Kidney (tissue), 14 donors: ENCODE measurements around the gene MIA. TPM values are rescaled to one million over a fixed set of nuclear protein-coding genes. Genes with fewer than 3 reads are reported as not detected.
"Not testable (repeated sequence)": the region's sequence is repeated elsewhere in the genome, so short reads cannot be mapped to it uniquely, and the experiment has no call there.

Source experiments
- DNase-seq, 5 donors: peaks; one replicate each; pipeline ENCODE4 v3.0.0-alpha.2; 2013 to 2020
- FAIRE-seq: peaks from 2 replicates; lab custom pipeline; 2012; peaks lifted over from hg19 to GRCh38; lab: Jason Lieb, UNC
- H3K27ac ChIP-seq, 2 donors: one replicate each; pipeline ENCODE4 v1.7.0; 2013; ENCODE audit warnings: low read depth in 2 of 2, low read length in 2 of 2, inconsistent platforms in 1 of 2
- H3K27me3 ChIP-seq: one replicate; pipeline ENCODE4 v1.7.1; 2013; ENCODE audit warnings: low read length, inconsistent platforms; ENCODE audit not compliant: control insufficient read depth, insufficient read depth
- H3K36me3 ChIP-seq, 3 donors: one replicate each; pipeline versions ENCODE4 v1.7.0 to v1.7.1; 2013; ENCODE audit warnings: low read length in 3 of 3, control low read depth in 1 of 3, inconsistent platforms in 1 of 3; ENCODE audit not compliant: insufficient read depth in 3 of 3, control insufficient read depth in 2 of 3
- H3K4me1 ChIP-seq, 3 donors: one replicate each; pipeline versions ENCODE4 v1.7.0 to v1.7.1; 2013; ENCODE audit warnings: low read length in 3 of 3, inconsistent platforms in 1 of 3, low read depth in 1 of 3; ENCODE audit not compliant: control insufficient read depth in 2 of 3, insufficient read depth in 2 of 3
- H3K4me3 ChIP-seq, 3 donors: one replicate each; pipeline versions ENCODE4 v1.7.0 to v1.8.1; 2013; ENCODE audit warnings: low read length in 3 of 3, control low read depth in 1 of 3, inconsistent platforms in 1 of 3
- H3K9ac ChIP-seq, 3 donors: one replicate each; pipeline versions ENCODE4 v1.7.0 to v1.7.1; 2013; ENCODE audit warnings: low read length in 3 of 3, control low read depth in 1 of 3, inconsistent platforms in 1 of 3
- H3K9me3 ChIP-seq, 3 donors: one replicate each; pipeline versions ENCODE4 v1.7.0 to v1.7.1; 2013; ENCODE audit warnings: low read length in 3 of 3, control low read depth in 1 of 3, inconsistent platforms in 1 of 3; ENCODE audit not compliant: control insufficient read depth in 2 of 3, insufficient read depth in 1 of 3
- CTCF ChIP-seq: IDR thresholded peaks from 3 replicates; pipeline ENCODE4 v1.5.1; 2012; ENCODE audit warnings: mild to moderate bottlenecking, moderate library complexity, borderline replicate concordance; ENCODE audit not compliant: insufficient read depth; ENCODE audit errors: extremely low read depth
- intact Hi-C: fragments of 100-400 bp; cut with DNase I; formaldehyde crosslinking; loops from one replicate; pipeline ENCODE4 v1.11.1; 2022
- polyA plus RNA-seq: library from polyadenylated mRNA; stranded (reverse); fragments of 350-450 nt; fragmentation: Illumina TruSeq; extraction: RNeasy Lipid Tissue Mini Kit (QIAGEN cat#74804); gene quantifications from one replicate; pipeline ENCODE4 v1.2.3, GENCODE V29; 2014; ENCODE audit warnings: low read depth, low replicate concordance; ENCODE audit not compliant: insufficient read depth
- total RNA-seq: library from RNA; stranded (reverse); fragmentation: NEBNext Ultra II Directional; extraction: Animal tissue kit (Norgen Biotek cat#: 25700); gene quantifications from one replicate; pipeline ENCODE4 v1.2.1, GENCODE V29; 2021
- donor health status: control.
- donor health status: control.
- donor health status: control.
- donor health status: control.
- donor health status: control.
- donor health status: DM: yes; HTN: yes; CAD: no.
- donor health status: Normal renal cell carcinoma (clear cell type).

MIA gene
- total and polyA plus RNA-seq, 2 donors from 2014 or later: 6.5 TPM; not detected in 1

GRCh38 chr19:40783711-40784110 lies 8.4 kb downstream of the MIA start:
- no peak for DNase-seq
- H3K9ac ChIP-seq: no peak overlapping the region
- no peak for TF ChIP-seq CTCF
- no peaks in the 10 kb centered on the region for H3K27me3 ChIP-seq
- H3K4me1 ChIP-seq: peaks cover 0 to 5% (median 3%) of the 10 kb centered on the region in 3 donors
- no peak overlapping the region for H3K27ac ChIP-seq
- H3K36me3 ChIP-seq: peaks cover 0 to 3% (median 0%) of the 10 kb centered on the region in 3 donors
- H3K9me3 ChIP-seq: no peaks in the 10 kb centered on the region
- intact Hi-C loops: no loop called here
- H3K4me3 ChIP-seq: no peak overlapping the region
- FAIRE-seq: no peak

- DNase-seq, H3K4me3 ChIP-seq, H3K9ac ChIP-seq, H3K27ac ChIP-seq, H3K4me1 ChIP-seq, H3K9me3 ChIP-seq, intact Hi-C loops, H3K27me3 ChIP-seq, FAIRE-seq, H3K36me3 ChIP-seq: not testable (repeated sequence)
These were observed 8.8 kb downstream of the MIA start for GRCh38 chr19:40784146-40784545.

GRCh38 chr19:40785526-40785925 lies 10.2 kb downstream of the MIA start:
- Histone ChIP-seq H3K9me3 (no peaks in the 10 kb centered on the region), H3K9ac (no peak overlapping the region), H3K27ac (no peak overlapping the region), H3K27me3 (no peaks in the 10 kb centered on the region), H3K4me1 (no peaks in the 10 kb centered on the region), H3K4me3 (no peak overlapping the region), H3K36me3 (peaks cover 0 to 3% (median 0%) of the 10 kb centered on the region in 3 donors)
- DNase-seq (no peak), FAIRE-seq (no peak)
- intact Hi-C loops: no loop called here
- TF ChIP-seq CTCF: no peak

- no peaks in the 10 kb centered on the region for H3K4me1 ChIP-seq
- no peak for TF ChIP-seq CTCF
- no peak for DNase-seq
These were observed 11.0 kb downstream of the MIA start for GRCh38 chr19:40786060-40787037.

More at GRCh38 chr19:40786060-40787037, 11.0 kb downstream of the MIA start:
- intact Hi-C loops: no loop called here
- Histone ChIP-seq H3K27me3 (no peaks in the 10 kb centered on the region), H3K27ac (no peak overlapping the region), H3K4me3 (no peak overlapping the region), H3K36me3 (peaks cover 0 to 3% (median 0%) of the 10 kb centered on the region in 3 donors), H3K9ac (no peak overlapping the region), H3K9me3 (no peaks in the 10 kb centered on the region)
- no peak for FAIRE-seq
